A673 (cell line): ENCODE measurements around the gene SLC36A1.

Source experiments
- CTCF ChIP-seq: fragments of 300-800, 200-600 bp; sonication (generic); conservative IDR thresholded peaks from 2 replicates; pipeline ENCODE4 v1.5.1; 2017; ENCODE audit warnings: low read depth, mild to moderate bottlenecking, antibody characterized with exemption, low read length, moderate library complexity, mixed read lengths
- EZH2 ChIP-seq: fragments of 200-600 bp; sonication (generic); IDR thresholded peaks from 2 replicates; pipeline ENCODE4 v1.6.1; 2017; ENCODE audit warnings: borderline replicate concordance, low read depth, mild to moderate bottlenecking, mixed read lengths, antibody characterized with exemption, low read length; ENCODE audit not compliant: poor library complexity, severe bottlenecking

- TF ChIP-seq CTCF (no peak), EZH2 (no peak)
Observed at GRCh38 chr5:151537044-151537443, 89.6 kb downstream of the SLC36A1 start.
